Vagina (tissue), 2 donors: ENCODE data around the gene NDUFV2.

Experiments used
- POLR2A ChIP-seq, 2 donors: fragments of 450-650 bp; IDR thresholded peaks; one replicate each; pipeline ENCODE4 v1.6.1; 2017; ENCODE audit warnings: antibody characterized with exemption in 2 of 2, mild to moderate bottlenecking in 2 of 2, moderate library complexity in 2 of 2
- POLR2AphosphoS5 ChIP-seq, 2 donors: sonication (generic); formaldehyde crosslinking; IDR thresholded peaks; one replicate each; pipeline ENCODE4 v1.9.0; 2017; ENCODE audit warnings: antibody characterized with exemption in 2 of 2, mild to moderate bottlenecking in 2 of 2, low read depth in 1 of 2; ENCODE audit not compliant: insufficient read depth in 1 of 2
- TF ChIP-seq, protein P1 (sequence below), 3 experiments: fragments of 450-650 bp in 2 of 3; fragments of 200-600 bp in 1 of 3; sonication (generic) in 1 of 3; IDR thresholded peaks; one replicate each; pipeline ENCODE4 v1.5.1; 2017 to 2019; ENCODE audit warnings: antibody characterized with exemption in 3 of 3, mild to moderate bottlenecking in 2 of 3, moderate library complexity in 2 of 3

DNA sequence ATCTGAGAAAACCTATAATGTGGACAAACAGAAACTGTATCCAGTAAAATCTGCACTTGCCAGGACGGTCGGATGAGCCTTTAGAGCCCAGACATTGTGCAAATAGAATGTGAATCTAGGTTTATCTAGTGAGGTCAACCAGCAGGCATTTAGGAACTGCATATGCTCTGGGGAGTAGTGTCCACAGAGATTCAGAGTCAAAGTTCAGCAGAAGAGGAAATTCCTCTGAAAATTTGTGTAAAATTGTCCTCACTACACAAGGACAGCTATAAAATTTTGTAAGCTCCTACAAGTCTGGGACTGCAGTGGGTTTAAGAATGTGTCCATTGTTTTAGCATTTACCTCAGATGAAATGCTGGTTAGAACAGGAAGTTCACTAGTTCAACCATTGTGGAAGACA lies 9.8 kb upstream of the NDUFV2 start:
- TF ChIP-seq, protein P1, sequence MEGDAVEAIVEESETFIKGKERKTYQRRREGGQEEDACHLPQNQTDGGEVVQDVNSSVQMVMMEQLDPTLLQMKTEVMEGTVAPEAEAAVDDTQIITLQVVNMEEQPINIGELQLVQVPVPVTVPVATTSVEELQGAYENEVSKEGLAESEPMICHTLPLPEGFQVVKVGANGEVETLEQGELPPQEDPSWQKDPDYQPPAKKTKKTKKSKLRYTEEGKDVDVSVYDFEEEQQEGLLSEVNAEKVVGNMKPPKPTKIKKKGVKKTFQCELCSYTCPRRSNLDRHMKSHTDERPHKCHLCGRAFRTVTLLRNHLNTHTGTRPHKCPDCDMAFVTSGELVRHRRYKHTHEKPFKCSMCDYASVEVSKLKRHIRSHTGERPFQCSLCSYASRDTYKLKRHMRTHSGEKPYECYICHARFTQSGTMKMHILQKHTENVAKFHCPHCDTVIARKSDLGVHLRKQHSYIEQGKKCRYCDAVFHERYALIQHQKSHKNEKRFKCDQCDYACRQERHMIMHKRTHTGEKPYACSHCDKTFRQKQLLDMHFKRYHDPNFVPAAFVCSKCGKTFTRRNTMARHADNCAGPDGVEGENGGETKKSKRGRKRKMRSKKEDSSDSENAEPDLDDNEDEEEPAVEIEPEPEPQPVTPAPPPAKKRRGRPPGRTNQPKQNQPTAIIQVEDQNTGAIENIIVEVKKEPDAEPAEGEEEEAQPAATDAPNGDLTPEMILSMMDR (IDR thresholded peaks at IDR 0.05) = no peak
- TF ChIP-seq POLR2A (IDR thresholded peaks at IDR 0.05) (no peak), POLR2AphosphoS5 (IDR thresholded peaks at IDR 0.05; ENCODE audit: insufficient read depth in 1 of 2, low read depth in 1 of 2) (no peak)
